WTC11 (cell line): Measurements from ENCODE around the gene FNDC3A. TPM values are rescaled to one million over a fixed set of nuclear protein-coding genes. Genes with fewer than 3 reads are reported as not detected.

ENCODE experiments used
- ATAC-seq: fragments of 200-7000 bp; cut with Tn5 transposase; 2 replicates; pipeline ENCODE4 v1.10.0; 2021; ENCODE audit warnings: mild to moderate bottlenecking, moderate library complexity
- CTCF ChIA-PET: fragments of 300-600 bp; sonication (Branson Sonifier 250); formaldehyde crosslinking; loops from one replicate; lab custom pipeline; 2021; ENCODE audit warnings: antibody characterized with exemption; lab: Charles Lee
- POLR2A ChIA-PET: fragments of 350-600 bp; sonication (Branson Sonifier 250); formaldehyde crosslinking; loops from one replicate; lab custom pipeline; 2021; ENCODE audit warnings: antibody characterized with exemption; lab: Charles Lee
- DNase-seq: peaks from one replicate; pipeline ENCODE4 v3.0.0; 2021; ENCODE audit warnings: low spot score
- H3K27ac Mint-ChIP-seq: 2 replicates; pipeline ENCODE4 v1.8.0; 2021; ENCODE audit warnings: mixed read lengths
- H3K27me3 Mint-ChIP-seq: 2 replicates; pipeline ENCODE4 v1.8.0; 2021; ENCODE audit warnings: low read depth, mild to moderate bottlenecking, moderate library complexity, mixed read lengths
- H3K36me3 Mint-ChIP-seq: 2 replicates; pipeline ENCODE4 v1.8.0; 2021; ENCODE audit warnings: mixed read lengths
- H3K4me1 Mint-ChIP-seq: 2 replicates; pipeline ENCODE4 v1.8.0; 2022; ENCODE audit warnings: mixed read lengths
- H3K4me3 Mint-ChIP-seq: 2 replicates; pipeline ENCODE4 v1.8.0; 2021; ENCODE audit warnings: mild to moderate bottlenecking, moderate library complexity, mixed read lengths
- H3K9me3 Mint-ChIP-seq: 2 replicates; pipeline ENCODE4 v1.8.0; 2021; ENCODE audit warnings: mixed read lengths
- CREM ChIP-seq: sonication (generic); formaldehyde crosslinking; IDR thresholded peaks from 2 replicates; pipeline ENCODE4 v1.8.1; 2022; ENCODE audit warnings: mild to moderate bottlenecking, missing genetic modification reagents, moderate library complexity
- FOXP1 ChIP-seq: sonication (generic); formaldehyde crosslinking; IDR thresholded peaks from 2 replicates; pipeline ENCODE4 v1.8.0; 2022; ENCODE audit warnings: missing genetic modification reagents, mild to moderate bottlenecking, moderate library complexity, borderline replicate concordance
- GTF2I ChIP-seq: fragments of 250-450 bp; sonication (Bioruptor Pico); conservative IDR thresholded peaks from 2 replicates; pipeline ENCODE4 v1.4.0; 2021; ENCODE audit warnings: mild to moderate bottlenecking
- MYBL2 ChIP-seq: sonication (generic); formaldehyde crosslinking; IDR thresholded peaks from 2 replicates; pipeline ENCODE4 v1.8.1; 2023; ENCODE audit warnings: mild to moderate bottlenecking, moderate library complexity, missing genetic modification reagents
- NFATC4 ChIP-seq: fragments of 250-450 bp; sonication (Bioruptor Pico); IDR thresholded peaks from 2 replicates; pipeline ENCODE4 v1.9.0; 2021; ENCODE audit warnings: mild to moderate bottlenecking
- NFYB ChIP-seq: sonication (generic); formaldehyde crosslinking; conservative IDR thresholded peaks from 2 replicates; pipeline ENCODE4 v1.8.0; 2022; ENCODE audit warnings: low read depth, missing genetic modification reagents
- RELA ChIP-seq: sonication (generic); formaldehyde crosslinking; IDR thresholded peaks from 2 replicates; pipeline ENCODE4 v1.8.1; 2022; ENCODE audit warnings: missing genetic modification reagents, mild to moderate bottlenecking, borderline replicate concordance
- SMAD3 ChIP-seq: sonication (generic); formaldehyde crosslinking; IDR thresholded peaks from 2 replicates; pipeline ENCODE4 v1.8.0; 2022; ENCODE audit warnings: missing genetic modification reagents, mild to moderate bottlenecking, borderline replicate concordance
- SP1 ChIP-seq: sonication (generic); formaldehyde crosslinking; conservative IDR thresholded peaks from 2 replicates; pipeline ENCODE4 v1.8.1; 2022; ENCODE audit warnings: missing genetic modification reagents
- TEAD4 ChIP-seq: sonication (generic); formaldehyde crosslinking; IDR thresholded peaks from 2 replicates; pipeline ENCODE4 v1.8.0; 2022; ENCODE audit warnings: mild to moderate bottlenecking, missing genetic modification reagents
- ZNF416 ChIP-seq: fragments of 250-450 bp; sonication (Bioruptor Pico); IDR thresholded peaks from 2 replicates; pipeline ENCODE4 v1.9.0; 2021; ENCODE audit warnings: mild to moderate bottlenecking, inconsistent platforms
- total RNA-seq: library from RNA; stranded (reverse); gene quantifications from 3 replicates; pipeline ENCODE4 v1.2.3, GENCODE V29; 2021
- TF ChIP-seq, protein P1 (sequence below): fragments of 250-450 bp; sonication (Bioruptor Pico); IDR thresholded peaks from 2 replicates; pipeline ENCODE4 v1.9.0; 2021; ENCODE audit warnings: moderate library complexity, mild to moderate bottlenecking, inconsistent platforms, borderline replicate concordance
- TF ChIP-seq, protein P2 (sequence below): sonication (generic); formaldehyde crosslinking; IDR thresholded peaks from 2 replicates; pipeline ENCODE4 v1.8.0; 2022; ENCODE audit warnings: mild to moderate bottlenecking, missing genetic modification reagents
- TF ChIP-seq, protein P3 (sequence below): sonication (generic); formaldehyde crosslinking; IDR thresholded peaks from 2 replicates; pipeline ENCODE4 v1.8.1; 2022; ENCODE audit warnings: mild to moderate bottlenecking, moderate library complexity, missing genetic modification reagents
- TF ChIP-seq, protein P4 (sequence below): fragments of 250-450 bp; sonication (Bioruptor Pico); conservative IDR thresholded peaks from 2 replicates; pipeline ENCODE4 v1.9.0; 2021; ENCODE audit warnings: mild to moderate bottlenecking
- TF ChIP-seq, protein P5 (sequence below): fragments of 250-450 bp; sonication (Bioruptor Pico); IDR thresholded peaks from 2 replicates; pipeline ENCODE4 v1.9.0; 2021; ENCODE audit warnings: mild to moderate bottlenecking
- TF ChIP-seq, protein P6 (sequence below): sonication (generic); formaldehyde crosslinking; IDR thresholded peaks from 2 replicates; pipeline ENCODE4 v1.8.0; 2022; ENCODE audit warnings: mild to moderate bottlenecking, missing genetic modification reagents
- TF ChIP-seq, protein P7 (sequence below): sonication (generic); formaldehyde crosslinking; IDR thresholded peaks from 2 replicates; pipeline ENCODE4 v1.8.0; 2023; ENCODE audit warnings: mild to moderate bottlenecking, missing genetic modification reagents

Gene FNDC3A
- total RNA-seq, 1 experiment from 2014 or later = 24.8 TPM

DNA sequence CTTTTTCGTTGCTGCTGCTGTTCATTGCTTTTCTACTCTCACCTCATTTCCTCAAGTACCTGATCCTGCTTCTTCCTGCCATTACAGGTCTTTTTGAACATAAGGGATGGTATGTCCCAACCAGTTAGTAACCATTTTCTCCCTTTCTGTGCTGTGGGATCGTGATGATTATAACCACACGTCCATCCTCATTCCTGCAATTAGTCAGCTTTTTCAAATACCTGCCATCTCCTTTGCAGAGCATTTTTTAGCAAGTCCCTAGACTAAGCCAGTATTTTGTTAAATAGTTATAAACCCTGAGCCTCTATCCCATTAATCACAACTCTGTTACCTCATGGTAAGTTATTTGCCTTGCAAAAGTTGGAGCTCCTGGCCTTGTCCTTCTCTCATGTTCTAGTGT, 109.2 kb downstream of the FNDC3A start (continued):
- TF ChIP-seq, protein P1, sequence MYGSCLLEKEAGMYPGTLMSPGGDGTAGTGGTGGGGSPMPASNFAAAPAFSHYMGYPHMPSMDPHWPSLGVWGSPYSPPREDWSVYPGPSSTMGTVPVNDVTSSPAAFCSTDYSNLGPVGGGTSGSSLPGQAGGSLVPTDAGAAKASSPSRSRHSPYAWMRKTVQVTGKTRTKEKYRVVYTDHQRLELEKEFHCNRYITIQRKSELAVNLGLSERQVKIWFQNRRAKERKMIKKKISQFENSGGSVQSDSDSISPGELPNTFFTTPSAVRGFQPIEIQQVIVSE (CRISPR knock-in tag) = no peak
- TF ChIP-seq CREM (CRISPR knock-in tag) = no peak
- no peak for TF ChIP-seq GTF2I (CRISPR knock-in tag)
- no peak for TF ChIP-seq RELA
- no peak for TF ChIP-seq TEAD4 (CRISPR knock-in tag)
- no peak for TF ChIP-seq NFYB (CRISPR knock-in tag)

DNA sequence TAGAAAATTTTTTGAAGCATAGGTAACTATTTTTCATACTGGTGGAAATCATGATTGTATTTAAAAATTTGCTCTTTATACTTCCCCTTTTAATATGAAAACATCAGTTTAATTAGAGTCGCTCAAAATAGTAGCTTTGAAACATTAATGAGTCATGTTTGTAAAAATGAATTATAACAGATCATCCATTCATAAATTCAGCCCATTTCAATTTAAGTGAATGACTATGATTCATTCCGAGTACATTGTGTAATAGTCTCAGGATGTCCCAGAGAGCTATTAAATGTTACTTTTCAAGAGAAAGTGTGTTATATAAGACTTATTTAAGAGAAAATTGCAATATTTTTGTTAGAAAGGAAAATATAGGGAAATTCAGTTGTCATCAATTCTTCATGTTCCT, 111.0 kb downstream of the FNDC3A start:
- H3K4me1 Mint-ChIP-seq = no peaks in the 10 kb centered on the region
- ATAC-seq (no peak), DNase-seq (no peak)
- TF ChIP-seq SMAD3 (CRISPR knock-in tag) (no peak), FOXP1 (no peak), MYBL2 (no peak), NFATC4 (CRISPR knock-in tag) (no peak)
- TF ChIP-seq, protein P2, sequence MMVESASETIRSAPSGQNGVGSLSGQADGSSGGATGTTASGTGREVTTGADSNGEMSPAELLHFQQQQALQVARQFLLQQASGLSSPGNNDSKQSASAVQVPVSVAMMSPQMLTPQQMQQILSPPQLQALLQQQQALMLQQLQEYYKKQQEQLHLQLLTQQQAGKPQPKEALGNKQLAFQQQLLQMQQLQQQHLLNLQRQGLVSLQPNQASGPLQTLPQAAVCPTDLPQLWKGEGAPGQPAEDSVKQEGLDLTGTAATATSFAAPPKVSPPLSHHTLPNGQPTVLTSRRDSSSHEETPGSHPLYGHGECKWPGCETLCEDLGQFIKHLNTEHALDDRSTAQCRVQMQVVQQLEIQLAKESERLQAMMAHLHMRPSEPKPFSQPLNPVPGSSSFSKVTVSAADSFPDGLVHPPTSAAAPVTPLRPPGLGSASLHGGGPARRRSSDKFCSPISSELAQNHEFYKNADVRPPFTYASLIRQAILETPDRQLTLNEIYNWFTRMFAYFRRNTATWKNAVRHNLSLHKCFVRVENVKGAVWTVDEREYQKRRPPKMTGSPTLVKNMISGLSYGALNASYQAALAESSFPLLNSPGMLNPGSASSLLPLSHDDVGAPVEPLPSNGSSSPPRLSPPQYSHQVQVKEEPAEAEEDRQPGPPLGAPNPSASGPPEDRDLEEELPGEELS (CRISPR knock-in tag) = no peak
- TF ChIP-seq, protein P3, sequence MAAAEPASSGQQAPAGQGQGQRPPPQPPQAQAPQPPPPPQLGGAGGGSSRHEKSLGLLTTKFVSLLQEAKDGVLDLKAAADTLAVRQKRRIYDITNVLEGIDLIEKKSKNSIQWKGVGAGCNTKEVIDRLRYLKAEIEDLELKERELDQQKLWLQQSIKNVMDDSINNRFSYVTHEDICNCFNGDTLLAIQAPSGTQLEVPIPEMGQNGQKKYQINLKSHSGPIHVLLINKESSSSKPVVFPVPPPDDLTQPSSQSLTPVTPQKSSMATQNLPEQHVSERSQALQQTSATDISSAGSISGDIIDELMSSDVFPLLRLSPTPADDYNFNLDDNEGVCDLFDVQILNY (CRISPR knock-in tag) = no peak
- TF ChIP-seq, protein P4, sequence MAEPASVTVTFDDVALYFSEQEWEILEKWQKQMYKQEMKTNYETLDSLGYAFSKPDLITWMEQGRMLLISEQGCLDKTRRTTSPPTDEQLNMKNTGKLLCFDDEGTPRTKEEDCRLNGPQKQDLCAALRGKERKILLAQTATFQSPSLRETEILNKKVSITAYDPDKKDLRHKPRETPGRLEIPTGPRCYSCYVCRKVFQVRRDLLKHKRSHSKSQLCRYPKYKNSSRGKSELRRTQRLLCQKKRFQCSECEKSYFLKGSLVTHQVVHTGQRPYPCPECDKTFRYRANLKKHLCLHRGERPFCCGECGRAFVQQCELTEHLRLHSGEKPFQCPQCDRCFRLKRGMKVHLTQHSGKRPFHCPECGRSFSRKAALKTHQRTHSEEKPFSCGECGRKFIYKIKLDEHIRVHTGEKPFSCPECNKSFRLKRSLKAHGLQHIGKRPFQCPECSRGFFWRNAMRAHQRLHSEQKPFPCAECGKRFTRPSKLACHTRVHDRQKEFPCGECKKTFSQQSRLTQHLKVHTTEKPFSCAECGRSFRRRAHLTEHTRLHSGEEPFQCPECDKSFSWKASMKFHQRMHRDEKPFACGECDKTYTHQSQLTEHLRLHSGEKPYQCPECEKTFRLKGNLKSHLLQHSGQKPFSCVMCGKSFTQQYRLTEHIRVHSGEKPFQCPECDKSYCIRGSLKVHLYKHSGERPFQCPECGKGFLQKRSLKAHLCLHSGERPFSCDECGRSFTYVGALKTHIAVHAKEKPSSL = no peak
- H3K27me3 Mint-ChIP-seq = no peaks in the 10 kb centered on the region
- no peaks in the 10 kb centered on the region for H3K36me3 Mint-ChIP-seq
- H3K27ac Mint-ChIP-seq = no peak overlapping the region
- H3K9me3 Mint-ChIP-seq = no peaks in the 10 kb centered on the region
- ChIA-PET POLR2A (no interaction called here), CTCF (no interaction called here)
- no peak overlapping the region for H3K4me3 Mint-ChIP-seq

DNA sequence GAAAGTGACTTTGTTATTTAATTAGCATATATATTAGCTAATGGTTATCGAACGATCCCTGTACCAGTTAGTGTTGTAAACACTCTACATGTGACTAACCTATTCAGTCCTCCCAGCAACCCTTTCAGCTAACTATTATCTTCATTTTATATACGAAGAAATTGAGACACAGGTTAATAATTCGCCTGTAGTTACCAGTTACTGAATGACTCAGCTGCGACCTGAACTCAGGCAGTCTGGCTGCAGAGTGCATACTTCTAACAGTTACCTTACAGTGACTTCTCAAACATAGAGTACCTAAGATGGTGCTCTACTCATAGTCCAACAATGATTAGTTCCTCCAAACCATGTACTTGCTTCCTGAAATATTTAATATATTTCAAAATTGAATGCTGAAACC, 117.7 kb downstream of the FNDC3A start:
- TF ChIP-seq, protein P5, sequence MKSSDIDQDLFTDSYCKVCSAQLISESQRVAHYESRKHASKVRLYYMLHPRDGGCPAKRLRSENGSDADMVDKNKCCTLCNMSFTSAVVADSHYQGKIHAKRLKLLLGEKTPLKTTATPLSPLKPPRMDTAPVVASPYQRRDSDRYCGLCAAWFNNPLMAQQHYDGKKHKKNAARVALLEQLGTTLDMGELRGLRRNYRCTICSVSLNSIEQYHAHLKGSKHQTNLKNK (CRISPR knock-in tag) = no peak
- TF ChIP-seq ZNF416 (CRISPR knock-in tag) = no peak
- TF ChIP-seq, protein P2 (CRISPR knock-in tag) = no peak
- TF ChIP-seq, protein P6, sequence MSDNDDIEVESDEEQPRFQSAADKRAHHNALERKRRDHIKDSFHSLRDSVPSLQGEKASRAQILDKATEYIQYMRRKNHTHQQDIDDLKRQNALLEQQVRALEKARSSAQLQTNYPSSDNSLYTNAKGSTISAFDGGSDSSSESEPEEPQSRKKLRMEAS = no peak
- TF ChIP-seq SP1 = no peak
- TF ChIP-seq, protein P7, sequence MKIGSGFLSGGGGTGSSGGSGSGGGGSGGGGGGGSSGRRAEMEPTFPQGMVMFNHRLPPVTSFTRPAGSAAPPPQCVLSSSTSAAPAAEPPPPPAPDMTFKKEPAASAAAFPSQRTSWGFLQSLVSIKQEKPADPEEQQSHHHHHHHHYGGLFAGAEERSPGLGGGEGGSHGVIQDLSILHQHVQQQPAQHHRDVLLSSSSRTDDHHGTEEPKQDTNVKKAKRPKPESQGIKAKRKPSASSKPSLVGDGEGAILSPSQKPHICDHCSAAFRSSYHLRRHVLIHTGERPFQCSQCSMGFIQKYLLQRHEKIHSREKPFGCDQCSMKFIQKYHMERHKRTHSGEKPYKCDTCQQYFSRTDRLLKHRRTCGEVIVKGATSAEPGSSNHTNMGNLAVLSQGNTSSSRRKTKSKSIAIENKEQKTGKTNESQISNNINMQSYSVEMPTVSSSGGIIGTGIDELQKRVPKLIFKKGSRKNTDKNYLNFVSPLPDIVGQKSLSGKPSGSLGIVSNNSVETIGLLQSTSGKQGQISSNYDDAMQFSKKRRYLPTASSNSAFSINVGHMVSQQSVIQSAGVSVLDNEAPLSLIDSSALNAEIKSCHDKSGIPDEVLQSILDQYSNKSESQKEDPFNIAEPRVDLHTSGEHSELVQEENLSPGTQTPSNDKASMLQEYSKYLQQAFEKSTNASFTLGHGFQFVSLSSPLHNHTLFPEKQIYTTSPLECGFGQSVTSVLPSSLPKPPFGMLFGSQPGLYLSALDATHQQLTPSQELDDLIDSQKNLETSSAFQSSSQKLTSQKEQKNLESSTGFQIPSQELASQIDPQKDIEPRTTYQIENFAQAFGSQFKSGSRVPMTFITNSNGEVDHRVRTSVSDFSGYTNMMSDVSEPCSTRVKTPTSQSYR (CRISPR knock-in tag) = no peak
- no peaks in the 10 kb centered on the region for H3K9me3 Mint-ChIP-seq

More for the DNA sequence above, 117.7 kb downstream of the FNDC3A start:
- no peaks in the 10 kb centered on the region for H3K4me1 Mint-ChIP-seq
- ChIA-PET CTCF (no interaction called here), POLR2A (no interaction called here)
- no peak for ATAC-seq
- no peak for DNase-seq
- H3K27me3 Mint-ChIP-seq = no peaks in the 10 kb centered on the region
- no peaks in the 10 kb centered on the region for H3K36me3 Mint-ChIP-seq
- H3K4me3 Mint-ChIP-seq = no peak overlapping the region
- no peak overlapping the region for H3K27ac Mint-ChIP-seq
